Activated CD8-positive, alpha-beta memory T cell treated with anti-CD3 and anti-CD28 coated beads, Interleukin-2, amount 50 U/mL, for 1 hour (primary cell): ENCODE data around the gene DCXR.

Experiments
- DNase-seq: peaks from one replicate; pipeline ENCODE4 v3.0.0-alpha.2; 2020; ENCODE audit errors: extremely low read depth

DCXR gene

GRCh38 chr17:82055023-82055964 lies 17.8 kb upstream of the DCXR start:
- no peak for DNase-seq

GRCh38 chr17:82054351-82055022 lies 17.0 kb upstream of the DCXR start:
- no peak for DNase-seq

GRCh38 chr17:82053556-82054263 lies 16.2 kb upstream of the DCXR start:
- no peak for DNase-seq

GRCh38 chr17:82053130-82053529 lies 15.6 kb upstream of the DCXR start:
- DNase-seq = no peak

GRCh38 chr17:82052638-82053059 lies 15.2 kb upstream of the DCXR start:
- DNase-seq = no peak

GRCh38 chr17:82051776-82052637 lies 14.5 kb upstream of the DCXR start, which contains the start of the genes GPS1 and RFNG:
TSS of gene GPS1 (plus strand) at chr17:82051898. CDS start at chr17:82051932, 34 bp downstream.
TSS of gene RFNG (minus strand) at chr17:82051811. CDS start at chr17:82051766, 45 bp downstream.
- peak; percentile 49 for DNase-seq

GRCh38 chr17:82050761-82051641 lies 13.5 kb upstream of the DCXR start:
- DNase-seq = no peak

GRCh38 chr17:82050152-82050760 lies 12.8 kb upstream of the DCXR start:
- no peak for DNase-seq

GRCh38 chr17:82049521-82049971 lies 12.0 kb upstream of the DCXR start:
- no peak for DNase-seq

GRCh38 chr17:82049106-82049505 lies 11.6 kb upstream of the DCXR start:
- no peak for DNase-seq

- no peak for DNase-seq
Observed at GRCh38 chr17:82048571-82048971, 11.1 kb upstream of the DCXR start.

- no peak for DNase-seq
Observed at GRCh38 chr17:82047914-82048570, 10.5 kb upstream of the DCXR start.

- DNase-seq = no peak
Observed at GRCh38 chr17:82047379-82047778, 9.9 kb upstream of the DCXR start.

GRCh38 chr17:82046903-82047302 lies 9.4 kb upstream of the DCXR start:
- no peak for DNase-seq

- DNase-seq = no peak
Observed at GRCh38 chr17:82045936-82046484, 8.5 kb upstream of the DCXR start.

GRCh38 chr17:82043507-82043906 lies 6.0 kb upstream of the DCXR start:
- no peak for DNase-seq

- no peak for DNase-seq
Observed at GRCh38 chr17:82042649-82043048, 5.2 kb upstream of the DCXR start.

GRCh38 chr17:82041144-82041814 lies 3.8 kb upstream of the DCXR start:
- DNase-seq = no peak
